GM19238 (cell line): ENCODE measurements around the gene SERPINB13.

Source experiments
- DNase-seq: peaks from one replicate; pipeline ENCODE4 v3.0.0; 2011; ENCODE audit warnings: low spot score; ENCODE audit not compliant: insufficient read length

Gene SERPINB13

DNA sequence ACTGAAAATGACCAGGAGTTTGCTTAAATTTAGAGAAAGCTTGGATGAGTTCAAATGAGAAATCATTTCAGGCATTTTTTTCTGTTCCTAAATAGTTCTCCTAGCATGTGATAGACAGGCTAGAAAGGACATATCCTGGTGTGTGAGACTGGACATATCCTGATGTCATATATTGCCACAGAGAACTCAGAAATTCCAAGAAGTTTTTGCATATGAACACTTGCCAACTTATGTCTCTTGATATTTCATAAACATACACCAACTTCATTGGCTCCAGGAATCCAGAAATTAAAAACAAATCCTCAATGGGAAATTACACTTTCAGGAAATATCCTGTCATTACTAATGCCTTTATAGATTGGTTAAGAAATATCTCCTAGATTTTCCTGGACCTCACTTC lies 59.8 kb downstream of the SERPINB13 start:
- no peak for DNase-seq

DNA sequence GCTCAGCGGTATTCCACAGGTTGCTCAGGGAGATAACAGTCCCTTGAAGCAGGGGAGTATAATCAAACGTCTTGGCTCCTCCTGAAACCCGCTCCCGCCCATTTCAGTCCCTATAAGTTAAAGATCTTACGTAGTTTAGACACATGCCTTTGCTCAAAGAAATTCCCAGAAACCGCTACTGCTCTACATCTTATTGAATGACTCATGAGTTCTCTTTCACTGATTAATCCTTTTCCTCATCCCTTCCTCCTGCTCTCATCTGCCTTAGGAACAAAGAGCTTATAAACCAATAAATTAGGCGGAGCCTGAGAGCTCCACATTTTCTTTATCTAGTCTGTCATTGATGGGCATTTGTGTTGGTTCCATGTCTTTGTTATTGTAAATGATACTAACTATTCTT lies 61.1 kb downstream of the SERPINB13 start:
- no peak for DNase-seq
